ENCODE data around the gene GTF3C2. TPM values are rescaled to one million over a fixed set of nuclear protein-coding genes. Genes with fewer than 3 reads are reported as not detected.

The GTF3C2 gene
- total and polyA plus RNA-seq, 10 of the 15 experiments (the other 5 are each of a cell fraction or from before 2014, with no cell fraction given), result 45.9 to 105 (median 80.3) TPM

GRCh38 chr2:27315122-27315521 is 41.4 kb downstream of the GTF3C2 start (continued):
- no peak for TF ChIP-seq NFXL1 (IDR thresholded peaks at IDR 0.05; ENCODE audit: borderline replicate concordance)
- TF ChIP-seq PAX5 (IDR thresholded peaks at IDR 0.05; ENCODE audit: borderline replicate concordance, low read depth, low read length), result no peak
- no peak for TF ChIP-seq SPI1 (IDR thresholded peaks at IDR 0.05; ENCODE audit: borderline replicate concordance, insufficient read depth, low read depth, low read length)
- no peak for TF ChIP-seq CREB1 (IDR thresholded peaks at IDR 0.05; ENCODE audit: low read depth)
- TF ChIP-seq YY1 (IDR thresholded peaks at IDR 0.05; ENCODE audit: low read depth, low read length), result no peak
- TF ChIP-seq CBFB (IDR thresholded peaks at IDR 0.05; ENCODE audit: low read depth), result no peak
- TF ChIP-seq BACH1 (IDR thresholded peaks at IDR 0.05; ENCODE audit: borderline replicate concordance), result no peak

- no peaks in the 10 kb centered on the region for H3K27me3 ChIP-seq (replicated peaks in 1 of 2; ENCODE audit: control insufficient read depth in 2 of 2, insufficient read depth in 2 of 2, low read length in 1 of 2)
- RAD21 ChIA-PET (ENCODE audit: unreplicated experiment), result no interaction called here
- DNase-seq (ENCODE audit: low read depth, low spot score), result no peak
- FAIRE-seq, result no peak
- no peak overlapping the region for H2AFZ ChIP-seq (ENCODE audit: control insufficient read depth, low read depth, low read length)
- ATAC-seq, result no peak
- SMC1A ChIA-PET (ENCODE audit: uncharacterized antibody, unreplicated experiment), result interaction anchor here (0.6 to 1.2 kb wide), 2 partner anchors 8 to 488 kb away, joined by 3 to 4 read pairs; partner anchors contain the start of gene MPV17
- no peak overlapping the region for H3K27ac ChIP-seq (ENCODE audit: control insufficient read depth, insufficient read depth)
- H3K9ac ChIP-seq (ENCODE audit: control insufficient read depth, insufficient read depth, low read length), result no peak overlapping the region
- no TSS peak for BruUV-seq (replicated peaks)
- no peak overlapping the region for H3K4me3 ChIP-seq
- POLR2A ChIA-PET, result no interaction called here
- intact Hi-C loops (cut with micrococcal nuclease; ENCODE audit: unreplicated experiment), result no loop called here
- H3K4me2 ChIP-seq (ENCODE audit: control insufficient read depth, insufficient read depth), result no peak overlapping the region
- H4K20me1 ChIP-seq (ENCODE audit: control insufficient read depth, insufficient read depth), result no peaks in the 10 kb centered on the region
- H3K79me2 ChIP-seq (ENCODE audit: control insufficient read depth, insufficient read depth, low read length), result no peaks in the 10 kb centered on the region
- TF ChIP-seq POLR2A (IDR thresholded peaks at IDR 0.05; ENCODE audit: low read depth, low read length), result 0 out of 2 replicates have a peak, but pooled peaks have one; percentile 29
- no peak for TF ChIP-seq E4F1 (IDR thresholded peaks at IDR 0.05; ENCODE audit: borderline replicate concordance, partially characterized antibody)
- TF ChIP-seq USF1 (IDR thresholded peaks at IDR 0.05; ENCODE audit: borderline replicate concordance, extremely low read length, insufficient read depth, low read depth, low read length), result no peak
- TF ChIP-seq MYB (IDR thresholded peaks at IDR 0.05; ENCODE audit: borderline replicate concordance, low read depth, low read length), result no peak
- no peak for TF ChIP-seq SKIL (IDR thresholded peaks at IDR 0.05; ENCODE audit: low read depth, poor library complexity, severe bottlenecking)
- no peak for TF ChIP-seq E2F8 (IDR thresholded peaks at IDR 0.05; ENCODE audit: low read depth, partially characterized antibody)
- no peaks in the 10 kb centered on the region for H3K9me3 ChIP-seq (replicated peaks; ENCODE audit: control insufficient read depth, insufficient read depth, low read length)
- peaks cover 0 to 6% of the 10 kb centered on the region in 2 experiments; a peak in 2 of 4 replicates for H3K36me3 ChIP-seq (ENCODE audit: control insufficient read depth in 2 of 2, insufficient read depth in 2 of 2, low read length in 1 of 2)
- in situ Hi-C loops (cut with MboI), result no loop called here
- CTCF ChIA-PET, result interaction anchor here (1.6 kb wide), 1 partner anchor 12 kb away, joined by 16 read pairs; no protein-coding TSS in a partner anchor
- H3K4me1 ChIP-seq (ENCODE audit: control insufficient read depth, insufficient read depth, low read length), result no peaks in the 10 kb centered on the region
- 74% methylated on average over 9 of the region's 9 CpGs for WGBS (ENCODE audit: insufficient coverage, insufficient replicate concordance, low lambda C conversion rate, missing lambda C conversion rate)
These were observed 41.9 kb downstream of the GTF3C2 start for GRCh38 chr2:27314709-27315108.

Measured in GM12878 (cell line).